Neural cell (in vitro differentiated cells): Measurements from ENCODE around the gene ZNF862. TPM values are rescaled to one million over a fixed set of nuclear protein-coding genes. Genes with fewer than 3 reads are reported as not detected.

Experiments
- H2AFZ ChIP-seq: fragments of 200-600, 300-800 bp; sonication (generic), shearing (Covaris generic); 2 replicates; pipeline ENCODE4 v1.6.0; 2014; ENCODE audit warnings: low read depth, mild to moderate bottlenecking, antibody characterized with exemption, low read length, moderate library complexity
- H3F3A ChIP-seq: fragments of 200-600 bp; shearing (Covaris generic); 2 replicates; pipeline ENCODE4 v1.6.1; 2016; ENCODE audit warnings: mild to moderate bottlenecking, moderate library complexity, mixed read lengths, antibody characterized with exemption, low read length; ENCODE audit not compliant: insufficient read depth, poor library complexity, severe bottlenecking
- H3K27ac ChIP-seq: fragments of 200-600, 300-800 bp; sonication (generic), shearing (Covaris generic); 2 replicates; pipeline ENCODE4 v1.5.1; 2014; ENCODE audit warnings: mild to moderate bottlenecking, low read length, moderate library complexity
- H3K27me3 ChIP-seq: fragments of 300-800, 200-600 bp; sonication (generic), shearing (Covaris generic); 2 replicates; pipeline ENCODE4 v1.6.0; 2014; ENCODE audit warnings: mild to moderate bottlenecking, low read depth, low read length, moderate library complexity; ENCODE audit not compliant: insufficient read depth
- H3K36me3 ChIP-seq: fragments of 300-800, 200-600 bp; sonication (generic), shearing (Covaris generic); 2 replicates; pipeline ENCODE4 v1.5.1; 2014; ENCODE audit warnings: mild to moderate bottlenecking, antibody characterized with exemption, low read length, moderate library complexity; ENCODE audit not compliant: insufficient read depth
- H3K4me2 ChIP-seq: fragments of 300-800, 200-600 bp; sonication (generic), shearing (Covaris generic); 2 replicates; pipeline ENCODE4 v1.6.0; 2014; ENCODE audit warnings: mild to moderate bottlenecking, low read length
- H3K4me3 ChIP-seq: fragments of 300-800, 200-600 bp; sonication (generic), shearing (Covaris generic); 2 replicates; pipeline ENCODE4 v1.5.1; 2014; ENCODE audit warnings: mild to moderate bottlenecking, low read length, moderate library complexity
- H3K79me2 ChIP-seq: fragments of 200-600 bp; shearing (Covaris generic); replicated peaks from 2 replicates; pipeline ENCODE4 v1.6.0; 2014; ENCODE audit warnings: mild to moderate bottlenecking, low read length, moderate library complexity; ENCODE audit not compliant: insufficient read depth
- H3K9ac ChIP-seq: fragments of 300-800, 200-600 bp; sonication (generic), shearing (Covaris generic); 2 replicates; pipeline ENCODE4 v1.6.1; 2016; ENCODE audit warnings: mild to moderate bottlenecking, low read length, mixed read lengths
- H3K9me2 ChIP-seq: fragments of 200-600 bp; shearing (Covaris generic); 2 replicates; pipeline ENCODE4 v1.6.1; 2016; ENCODE audit warnings: mild to moderate bottlenecking, low read length, mixed read lengths; ENCODE audit not compliant: insufficient read depth
- H3K9me3 ChIP-seq: fragments of 200-600, 300-800 bp; sonication (generic), shearing (Covaris generic); 2 replicates; pipeline ENCODE4 v1.6.1; 2016; ENCODE audit warnings: mild to moderate bottlenecking, mixed run types, low read length, moderate library complexity, mixed read lengths
- H4K20me1 ChIP-seq: fragments of 200-600 bp; shearing (Covaris generic); 2 replicates; pipeline ENCODE4 v1.6.1; 2016; ENCODE audit warnings: mild to moderate bottlenecking, mixed run types; ENCODE audit not compliant: insufficient read depth
- CTCF ChIP-seq: fragments of 450-650 bp; IDR thresholded peaks from 2 replicates; pipeline ENCODE4 v1.5.1; 2014; ENCODE audit warnings: antibody characterized with exemption, mild to moderate bottlenecking, moderate library complexity; ENCODE audit not compliant: poor library complexity, severe bottlenecking
- EP300 ChIP-seq: fragments of 450-650 bp; conservative IDR thresholded peaks from 2 replicates; pipeline ENCODE4 v1.6.1; 2014; ENCODE audit warnings: antibody characterized with exemption, mild to moderate bottlenecking, moderate library complexity; ENCODE audit not compliant: poor library complexity, severe bottlenecking
- EZH2 ChIP-seq: fragments of 200-600, 300-800 bp; shearing (Covaris generic), sonication (generic); IDR thresholded peaks from 2 replicates; pipeline ENCODE4 v1.6.1; 2014; ENCODE audit warnings: antibody characterized with exemption, low read length, borderline replicate concordance, mild to moderate bottlenecking; ENCODE audit not compliant: insufficient read depth, poor library complexity, severe bottlenecking
- MXI1 ChIP-seq: fragments of 450-650 bp; conservative IDR thresholded peaks from 2 replicates; pipeline ENCODE4 v1.6.1; 2014; ENCODE audit warnings: antibody characterized with exemption, mild to moderate bottlenecking; ENCODE audit not compliant: poor library complexity, severe bottlenecking
- POLR2AphosphoS5 ChIP-seq: IDR thresholded peaks from 2 replicates; pipeline ENCODE4 v1.6.1; 2012
- RAD21 ChIP-seq: fragments of 450-650 bp; conservative IDR thresholded peaks from 2 replicates; pipeline ENCODE4 v1.6.1; 2014; ENCODE audit warnings: antibody characterized with exemption, mild to moderate bottlenecking, moderate library complexity
- REST ChIP-seq: IDR thresholded peaks from 2 replicates; pipeline ENCODE4 v1.6.1; 2012; ENCODE audit warnings: borderline replicate concordance
- SMC3 ChIP-seq: fragments of 450-650 bp; conservative IDR thresholded peaks from 2 replicates; pipeline ENCODE4 v1.6.1; 2014; ENCODE audit warnings: antibody characterized with exemption, mild to moderate bottlenecking, moderate library complexity; ENCODE audit not compliant: poor library complexity
- TAF1 ChIP-seq: IDR thresholded peaks from 2 replicates; pipeline ENCODE4 v1.6.1; 2012; ENCODE audit warnings: low read depth
- polyA plus RNA-seq: library from polyadenylated mRNA; depleted of rRNA; stranded (reverse); fragments of >200 nt; gene quantifications from 2 replicates; pipeline ENCODE4 v1.2.3, GENCODE V29; 2014

The ZNF862 gene
- polyA plus RNA-seq, 1 donor from 2014 or later = 19.0 TPM

- no peaks in the 10 kb centered on the region for H3K9me2 ChIP-seq
- no peak overlapping the region for H3K4me2 ChIP-seq
- H3K79me2 ChIP-seq = no peaks in the 10 kb centered on the region
- H3K27me3 ChIP-seq = no peaks in the 10 kb centered on the region
- no peak overlapping the region for H3K9ac ChIP-seq
- H3K9me3 ChIP-seq = no peaks in the 10 kb centered on the region
- TF ChIP-seq POLR2AphosphoS5 = no peak
- TF ChIP-seq CTCF = no peak
- no peak for TF ChIP-seq EP300
- no peak for TF ChIP-seq SMC3
- no peak for TF ChIP-seq REST
- no peak for TF ChIP-seq TAF1
- no peak for TF ChIP-seq MXI1
- TF ChIP-seq RAD21 = no peak
- TF ChIP-seq EZH2 = no peak
- H3F3A ChIP-seq = no peaks in the 10 kb centered on the region
- H3K27ac ChIP-seq = no peak overlapping the region
- H3K4me3 ChIP-seq = no peak overlapping the region
- H2AFZ ChIP-seq = no peak overlapping the region
- H3K36me3 ChIP-seq = no peaks in the 10 kb centered on the region
- no peaks in the 10 kb centered on the region for H4K20me1 ChIP-seq
These were observed 4.6 kb upstream of the ZNF862 start for GRCh38 chr7:149833495-149834130.

GRCh38 chr7:149834601-149835000 lies 3.6 kb upstream of the ZNF862 start:
- H3F3A ChIP-seq = no peaks in the 10 kb centered on the region
- no peak overlapping the region for H2AFZ ChIP-seq
- no peak for TF ChIP-seq EP300
- TF ChIP-seq EZH2 = no peak
- TF ChIP-seq MXI1 = no peak
- no peak for TF ChIP-seq TAF1
- no peak for TF ChIP-seq RAD21

More at GRCh38 chr7:149834601-149835000, 3.6 kb upstream of the ZNF862 start:
- H3K9ac ChIP-seq = no peak overlapping the region
- no peaks in the 10 kb centered on the region for H3K27me3 ChIP-seq
- H3K27ac ChIP-seq = no peak overlapping the region
- no peaks in the 10 kb centered on the region for H3K9me2 ChIP-seq
- no peaks in the 10 kb centered on the region for H3K9me3 ChIP-seq
- no peaks in the 10 kb centered on the region for H3K79me2 ChIP-seq
- H3K36me3 ChIP-seq = no peaks in the 10 kb centered on the region
- H3K4me2 ChIP-seq = no peak overlapping the region
- no peak overlapping the region for H3K4me3 ChIP-seq
- no peaks in the 10 kb centered on the region for H4K20me1 ChIP-seq
